GM21737 (cell line): Measurements from ENCODE around the gene BANK1.

ENCODE experiments used
- ATAC-seq: cut with Tn5 transposase; IDR thresholded peaks from one replicate; pipeline ENCODE4 v1.9.1; 2021; ENCODE audit warnings: mild to moderate bottlenecking, moderate library complexity; ENCODE audit not compliant: unreplicated experiment

The BANK1 gene

GRCh38 chr4:101818362-101818761 is 27.8 kb downstream of the BANK1 start:
- ATAC-seq = no peak

- ATAC-seq = no peak
Measured at GRCh38 chr4:101823864-101824263, 33.3 kb downstream of the BANK1 start.

- ATAC-seq = no peak
Measured at GRCh38 chr4:101824500-101824899, 34.0 kb downstream of the BANK1 start.

- ATAC-seq = no peak
Measured at GRCh38 chr4:101825953-101826352, 35.4 kb downstream of the BANK1 start.

GRCh38 chr4:101831816-101832215 is 41.3 kb downstream of the BANK1 start:
- no peak for ATAC-seq

GRCh38 chr4:101833480-101833879 is 43.0 kb downstream of the BANK1 start:
- ATAC-seq = no peak

GRCh38 chr4:101835121-101835904 is 44.8 kb downstream of the BANK1 start:
- ATAC-seq = no peak

GRCh38 chr4:101843054-101843453 is 52.5 kb downstream of the BANK1 start:
- ATAC-seq = no peak

GRCh38 chr4:101846550-101846949 is 56.0 kb downstream of the BANK1 start:
- no peak for ATAC-seq

- no peak for ATAC-seq
Measured at GRCh38 chr4:101850698-101851097, 60.2 kb downstream of the BANK1 start.

- ATAC-seq = no peak
Measured at GRCh38 chr4:101851672-101852071, 61.1 kb downstream of the BANK1 start.

- peak; percentile 62 for ATAC-seq
Measured at GRCh38 chr4:101853028-101853427, 62.5 kb downstream of the BANK1 start.

GRCh38 chr4:101853691-101854090 is 63.2 kb downstream of the BANK1 start:
- ATAC-seq = no peak

GRCh38 chr4:101855239-101855638 is 64.7 kb downstream of the BANK1 start:
- no peak for ATAC-seq

GRCh38 chr4:101856149-101856548 is 65.6 kb downstream of the BANK1 start:
- no peak for ATAC-seq

- ATAC-seq = no peak
Measured at GRCh38 chr4:101857176-101857575, 66.6 kb downstream of the BANK1 start.

GRCh38 chr4:101858641-101859040 is 68.1 kb downstream of the BANK1 start:
- ATAC-seq = no peak

GRCh38 chr4:101862595-101862994 is 72.1 kb downstream of the BANK1 start:
- no peak for ATAC-seq

- ATAC-seq = no peak
Measured at GRCh38 chr4:101864660-101865059, 74.1 kb downstream of the BANK1 start.

GRCh38 chr4:101865501-101866062 is 75.1 kb downstream of the BANK1 start:
- ATAC-seq = no peak

- no peak for ATAC-seq
Measured at GRCh38 chr4:101870874-101871273, 80.3 kb downstream of the BANK1 start.

GRCh38 chr4:101871962-101872676 is 81.6 kb downstream of the BANK1 start:
- ATAC-seq = no peak
